H9 (cell line): ENCODE results near the gene HIPK4. TPM values are rescaled to one million over a fixed set of nuclear protein-coding genes. Genes with fewer than 3 reads are reported as not detected.

Experiments
- DNase-seq: peaks from one replicate; pipeline ENCODE4 v3.0.0-alpha.2; 2017
- H2AFZ ChIP-seq: one replicate; pipeline ENCODE4 v1.6.1; 2013; ENCODE audit warnings: mild to moderate bottlenecking, low read length, control low read depth, moderate library complexity
- H2AK5ac ChIP-seq: 2 replicates; pipeline ENCODE4 v1.6.1; 2013; ENCODE audit warnings: low read length, control low read depth, mixed read lengths; ENCODE audit not compliant: insufficient read length
- H2BK120ac ChIP-seq: one replicate; pipeline ENCODE4 v1.6.1; 2013; ENCODE audit warnings: low read depth, mild to moderate bottlenecking, low read length, control low read depth, inconsistent platforms; ENCODE audit not compliant: poor library complexity, severe bottlenecking
- H2BK12ac ChIP-seq: 2 replicates; pipeline ENCODE4 v1.6.1; 2013; ENCODE audit warnings: low read length, control low read depth, mixed read lengths, low read depth; ENCODE audit not compliant: insufficient read length
- H2BK15ac ChIP-seq: 2 replicates; pipeline ENCODE4 v1.6.1; 2013; ENCODE audit warnings: low read depth, low read length, control low read depth
- H2BK20ac ChIP-seq: one replicate; pipeline ENCODE4 v1.6.1; 2013; ENCODE audit warnings: low read depth, mild to moderate bottlenecking, low read length, control low read depth, inconsistent platforms; ENCODE audit not compliant: poor library complexity, severe bottlenecking
- H2BK5ac ChIP-seq: 2 replicates; pipeline ENCODE4 v1.6.1; 2013; ENCODE audit warnings: low read length, control low read depth, mixed read lengths; ENCODE audit not compliant: insufficient read length
- H3K14ac ChIP-seq: 2 replicates; pipeline ENCODE4 v1.6.1; 2013; ENCODE audit warnings: low read length, control low read depth; ENCODE audit not compliant: insufficient read depth
- H3K18ac ChIP-seq: 2 replicates; pipeline ENCODE4 v1.6.1; 2013; ENCODE audit warnings: low read depth, mild to moderate bottlenecking, mixed read lengths, low read length, control low read depth; ENCODE audit not compliant: insufficient read length
- H3K23ac ChIP-seq: 2 replicates; pipeline ENCODE4 v1.6.1; 2013; ENCODE audit warnings: low read length, control low read depth, mixed read lengths, low read depth; ENCODE audit not compliant: insufficient read length
- H3K23me2 ChIP-seq: 2 replicates; pipeline ENCODE4 v1.6.1; 2013; ENCODE audit warnings: low read depth, mild to moderate bottlenecking, mixed read lengths, low read length, control low read depth; ENCODE audit not compliant: insufficient read length, poor library complexity, severe bottlenecking
- H3K27ac ChIP-seq: 2 replicates; pipeline ENCODE4 v1.5.1; 2013; ENCODE audit warnings: low read length, control low read depth, mixed read lengths, low read depth; ENCODE audit not compliant: insufficient read length
- H3K27me3 ChIP-seq: 2 replicates; pipeline ENCODE4 v1.6.1; 2013; ENCODE audit warnings: low read length, control low read depth, inconsistent platforms; ENCODE audit not compliant: insufficient read depth
- H3K4ac ChIP-seq: 2 replicates; pipeline ENCODE4 v1.6.1; 2013; ENCODE audit warnings: low read depth, mild to moderate bottlenecking, control low read depth, inconsistent platforms, low read length, moderate library complexity
- H3K4me1 ChIP-seq: 2 replicates; pipeline ENCODE4 v1.6.1; 2013; ENCODE audit warnings: low read length, control low read depth, inconsistent platforms; ENCODE audit not compliant: insufficient read depth
- H3K4me2 ChIP-seq: 2 replicates; pipeline ENCODE4 v1.6.1; 2013; ENCODE audit warnings: low read length, control low read depth, mixed read lengths; ENCODE audit not compliant: insufficient read length, insufficient read depth
- H3K56ac ChIP-seq: 2 replicates; pipeline ENCODE4 v1.6.1; 2013; ENCODE audit warnings: low read depth, mild to moderate bottlenecking, mixed read lengths, low read length, control low read depth; ENCODE audit not compliant: insufficient read length
- H3K79me1 ChIP-seq: 2 replicates; pipeline ENCODE4 v1.6.1; 2013; ENCODE audit warnings: low read depth, mild to moderate bottlenecking, moderate library complexity, low read length, control low read depth, inconsistent platforms; ENCODE audit not compliant: insufficient read depth, poor library complexity, severe bottlenecking
- H3K79me2 ChIP-seq: 2 replicates; pipeline ENCODE4 v1.6.1; 2013; ENCODE audit warnings: low read length, control low read depth, inconsistent platforms; ENCODE audit not compliant: insufficient read depth
- H3K9ac ChIP-seq: 2 replicates; pipeline ENCODE4 v1.6.1; 2013; ENCODE audit warnings: low read length, control low read depth, mixed read lengths; ENCODE audit not compliant: insufficient read length; ENCODE audit errors: extremely low read depth
- H3K9me3 ChIP-seq: one replicate; pipeline ENCODE4 v1.6.1; 2013; ENCODE audit warnings: low read depth, low read length, inconsistent platforms; ENCODE audit not compliant: control insufficient read depth
- H3T11ph ChIP-seq: one replicate; pipeline ENCODE4 v1.6.1; 2013; ENCODE audit warnings: mild to moderate bottlenecking, low read length, control low read depth, inconsistent platforms
- H4K20me1 ChIP-seq: one replicate; pipeline ENCODE4 v1.6.1; 2013; ENCODE audit not compliant: control insufficient read depth, insufficient read length, insufficient read depth
- H4K5ac ChIP-seq: 2 replicates; pipeline ENCODE4 v1.6.1; 2013; ENCODE audit warnings: low read depth, mild to moderate bottlenecking, mixed read lengths, low read length, control low read depth; ENCODE audit not compliant: insufficient read length
- H4K8ac ChIP-seq: replicated peaks from 2 replicates; pipeline ENCODE4 v1.6.1; 2013; ENCODE audit warnings: low read length, control low read depth, mixed read lengths, low read depth; ENCODE audit not compliant: insufficient read length
- H4K91ac ChIP-seq: 2 replicates; pipeline ENCODE4 v1.6.1; 2013; ENCODE audit warnings: low read depth, mild to moderate bottlenecking, moderate library complexity, mixed read lengths, low read length, control low read depth; ENCODE audit not compliant: insufficient read length
- H3K27ac Mint-ChIP-seq, 3 experiments: 2 replicates in 2 of 3; 3 replicates in 1 of 3; pipeline ENCODE4 v1.8.0; 2020 to 2021; ENCODE audit warnings: mixed read lengths in 3 of 3, mild to moderate bottlenecking in 1 of 3, moderate library complexity in 1 of 3
- H3K27me3 Mint-ChIP-seq: 2 replicates; pipeline ENCODE4 v1.8.0; 2021; ENCODE audit warnings: low read depth, mild to moderate bottlenecking, moderate library complexity, mixed read lengths
- H3K36me3 Mint-ChIP-seq, 3 experiments: 2 replicates in 2 of 3; 3 replicates in 1 of 3; pipeline ENCODE4 v1.8.0; 2020 to 2021; ENCODE audit warnings: low read depth in 3 of 3, mixed read lengths in 3 of 3; ENCODE audit not compliant: insufficient read depth in 1 of 3
- H3K4me1 Mint-ChIP-seq, 2 experiments: 2 replicates each; pipeline ENCODE4 v1.8.0; 2020; ENCODE audit warnings: mixed read lengths in 2 of 2
- H3K4me3 Mint-ChIP-seq, 2 experiments: 2 replicates in 1 of 2; 3 replicates in 1 of 2; pipeline ENCODE4 v1.8.0; 2020 to 2021; ENCODE audit warnings: mild to moderate bottlenecking in 2 of 2, mixed read lengths in 2 of 2, moderate library complexity in 1 of 2
- H3K9me3 Mint-ChIP-seq, 2 experiments: 2 replicates in 1 of 2; 3 replicates in 1 of 2; pipeline ENCODE4 v1.8.0; 2020; ENCODE audit warnings: mild to moderate bottlenecking in 2 of 2, mixed read lengths in 2 of 2, moderate library complexity in 1 of 2
- WGBS: extraction: QIAGEN DNeasy Blood & Tissue Kit; methylation state at CpG from one replicate; pipeline ENCODE4 v1.1.7; 2013; ENCODE audit warnings: missing lambda C conversion rate, low lambda C conversion rate, mixed read lengths; ENCODE audit not compliant: insufficient read length; ENCODE audit errors: extremely low coverage; 5-methylcytosine and 5-hydroxymethylcytosine counted together
- total RNA-seq: library from RNA; stranded (reverse); gene quantifications from 2 replicates; pipeline ENCODE4 v1.2.1, GENCODE V29; 2021
- TF ChIP-seq, protein P1 (sequence below): fragments of 200-600 bp; sonication (generic); conservative IDR thresholded peaks from 3 replicates; pipeline ENCODE4 v1.8.0; 2021; ENCODE audit warnings: antibody characterized with exemption, mild to moderate bottlenecking

The HIPK4 gene
- total RNA-seq, 1 experiment from 2014 or later = 0.15 TPM

DNA sequence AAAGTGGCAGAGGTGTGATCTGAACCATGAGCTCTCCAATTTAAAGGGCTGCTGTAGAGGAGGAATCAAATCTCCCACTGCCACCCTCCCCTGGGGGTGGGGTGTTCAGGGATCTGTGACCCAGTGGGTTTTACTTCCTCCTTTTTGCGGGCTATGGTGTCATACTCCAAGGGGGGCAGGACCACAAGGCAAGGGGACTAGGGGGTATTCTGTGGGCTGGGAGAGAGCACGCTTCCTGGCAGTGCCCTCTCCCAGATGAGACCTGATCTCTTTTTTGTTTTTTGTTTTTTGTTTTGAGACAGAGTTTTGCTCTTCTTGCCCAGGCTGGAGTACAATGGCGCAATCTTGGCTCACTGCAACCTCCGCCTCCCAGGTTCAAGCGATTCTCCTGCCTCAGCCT lies 31.2 kb downstream of the HIPK4 start:
- WGBS = no CpG with 5 or more reads among the region's 5 CpGs

More for the DNA sequence above, 31.2 kb downstream of the HIPK4 start:
- no peak overlapping the region for H3T11ph ChIP-seq
- no peaks in the 10 kb centered on the region for H3K23me2 ChIP-seq
- H4K5ac ChIP-seq = no peak overlapping the region
- H2BK20ac ChIP-seq = no peak overlapping the region
- H4K8ac ChIP-seq = no peak overlapping the region
- H2BK120ac ChIP-seq = no peak overlapping the region
- H3K27ac ChIP-seq = no peak overlapping the region
- no peaks in the 10 kb centered on the region for H3K27me3 ChIP-seq
- no peaks in the 10 kb centered on the region for H3K27me3 Mint-ChIP-seq
- H3K4me2 ChIP-seq = no peak overlapping the region
- no peak overlapping the region for H2BK15ac ChIP-seq
- no peaks in the 10 kb centered on the region for H3K79me2 ChIP-seq
- no peak overlapping the region for H2BK5ac ChIP-seq
- no peak overlapping the region for H3K18ac ChIP-seq
- DNase-seq = no peak
- H2AK5ac ChIP-seq = no peak overlapping the region
- no peak overlapping the region for H3K27ac Mint-ChIP-seq
- no peak overlapping the region for H3K4me3 Mint-ChIP-seq
- no peak overlapping the region for H3K9ac ChIP-seq
- H4K20me1 ChIP-seq = no peaks in the 10 kb centered on the region
- no peak overlapping the region for H2BK12ac ChIP-seq
- H3K9me3 Mint-ChIP-seq = no peaks in the 10 kb centered on the region
- H3K36me3 Mint-ChIP-seq = no peaks in the 10 kb centered on the region; a peak in 1 of 7 replicates
- H3K23ac ChIP-seq = no peak overlapping the region
- no peak overlapping the region for H3K14ac ChIP-seq
- TF ChIP-seq, protein P1, sequence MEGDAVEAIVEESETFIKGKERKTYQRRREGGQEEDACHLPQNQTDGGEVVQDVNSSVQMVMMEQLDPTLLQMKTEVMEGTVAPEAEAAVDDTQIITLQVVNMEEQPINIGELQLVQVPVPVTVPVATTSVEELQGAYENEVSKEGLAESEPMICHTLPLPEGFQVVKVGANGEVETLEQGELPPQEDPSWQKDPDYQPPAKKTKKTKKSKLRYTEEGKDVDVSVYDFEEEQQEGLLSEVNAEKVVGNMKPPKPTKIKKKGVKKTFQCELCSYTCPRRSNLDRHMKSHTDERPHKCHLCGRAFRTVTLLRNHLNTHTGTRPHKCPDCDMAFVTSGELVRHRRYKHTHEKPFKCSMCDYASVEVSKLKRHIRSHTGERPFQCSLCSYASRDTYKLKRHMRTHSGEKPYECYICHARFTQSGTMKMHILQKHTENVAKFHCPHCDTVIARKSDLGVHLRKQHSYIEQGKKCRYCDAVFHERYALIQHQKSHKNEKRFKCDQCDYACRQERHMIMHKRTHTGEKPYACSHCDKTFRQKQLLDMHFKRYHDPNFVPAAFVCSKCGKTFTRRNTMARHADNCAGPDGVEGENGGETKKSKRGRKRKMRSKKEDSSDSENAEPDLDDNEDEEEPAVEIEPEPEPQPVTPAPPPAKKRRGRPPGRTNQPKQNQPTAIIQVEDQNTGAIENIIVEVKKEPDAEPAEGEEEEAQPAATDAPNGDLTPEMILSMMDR = no peak
- no peaks in the 10 kb centered on the region for H3K9me3 ChIP-seq
- no peak overlapping the region for H4K91ac ChIP-seq
- no peaks in the 10 kb centered on the region for H3K4me1 ChIP-seq
- H3K4me1 Mint-ChIP-seq = peaks cover 2 to 3% of the 10 kb centered on the region in 2 experiments; a peak in 3 of 4 replicates
- no peaks in the 10 kb centered on the region for H3K79me1 ChIP-seq
- H3K4ac ChIP-seq = no peak overlapping the region
- H3K56ac ChIP-seq = no peak overlapping the region
- H2AFZ ChIP-seq = no peak overlapping the region
